Upper lobe of left lung (tissue), 6 donors: Measurements from ENCODE around the gene RAD51C. TPM values are rescaled to one million over a fixed set of nuclear protein-coding genes. Genes with fewer than 3 reads are reported as not detected.

Experiments used
- ATAC-seq, 2 donors: fragments of 200-7000 bp; cut with Tn5 transposase; one replicate each; pipeline ENCODE4 v1.9.1; 2022; ENCODE audit warnings: mild to moderate bottlenecking in 2 of 2, moderate library complexity in 2 of 2; ENCODE audit not compliant: low FRiP score in 2 of 2
- DNase-seq, 2 donors: peaks; one replicate each; pipeline ENCODE4 v3.0.0-alpha.2; 2019 to 2020
- H3K27ac ChIP-seq, 4 donors: fragments of 200-600 bp; sonication (generic); one replicate each; pipeline ENCODE4 v1.5.1; 2016 to 2019
- H3K27me3 ChIP-seq, 4 donors: fragments of 200-600 bp; sonication (generic); one replicate each; pipeline ENCODE4 v1.5.1; 2017 to 2019
- H3K36me3 ChIP-seq, 4 donors: fragments of 200-600 bp; sonication (generic); one replicate each; pipeline ENCODE4 v1.5.1; 2016 to 2019
- H3K4me1 ChIP-seq, 4 donors: fragments of 200-600 bp; sonication (generic); one replicate each; pipeline ENCODE4 v1.5.1; 2018 to 2019
- H3K4me3 ChIP-seq, 4 donors: fragments of 200-600 bp; sonication (generic); one replicate each; pipeline ENCODE4 v1.5.1; 2017 to 2019; ENCODE audit warnings: mild to moderate bottlenecking in 2 of 4, moderate library complexity in 1 of 4
- H3K9me3 ChIP-seq, 4 donors: fragments of 200-600 bp; sonication (generic); one replicate each; pipeline ENCODE4 v1.5.1; 2018 to 2019
- EP300 ChIP-seq, 4 donors: sonication (generic); formaldehyde crosslinking; IDR thresholded peaks; one replicate each; pipeline ENCODE4 v1.5.1; 2017; ENCODE audit warnings: antibody characterized with exemption in 4 of 4, control low read depth in 2 of 4
- POLR2A ChIP-seq, 4 donors: fragments of 450-650 bp; IDR thresholded peaks; one replicate each; pipeline ENCODE4 v1.5.1; 2016 to 2017; ENCODE audit warnings: antibody characterized with exemption in 4 of 4, mild to moderate bottlenecking in 2 of 4
- POLR2AphosphoS5 ChIP-seq, 2 donors: sonication (generic); formaldehyde crosslinking; IDR thresholded peaks; one replicate each; pipeline ENCODE4 v1.5.1; 2017; ENCODE audit warnings: antibody characterized with exemption in 2 of 2
- WGBS, 2 donors: methylation state at CpG; one replicate each; pipeline ENCODE4 v1.1.5; 2017 to 2018; 5-methylcytosine and 5-hydroxymethylcytosine counted together
- total RNA-seq, 6 donors: library from RNA; depleted of rRNA in 4 of 6; stranded (reverse); fragments of >200 nt in 4 of 6; gene quantifications; one replicate each; pipeline versions ENCODE4 v1.1.0 to v1.2.1, GENCODE V29; 2016 to 2021
- TF ChIP-seq, protein P1 (sequence below), 6 experiments: fragments of 450-650 bp in 4 of 6; fragments of 200-600 bp in 2 of 6; sonication (generic) in 2 of 6; IDR thresholded peaks; one replicate each; pipeline ENCODE4 v1.5.1; 2016 to 2019; ENCODE audit warnings: antibody characterized with exemption in 6 of 6
- donor health status: DM: no; HTN: no; CAD: no; lungs with moderate emphysema.
- donor health status: DM: no; HTN: yes; CAD: no; lungs with severe emphysema.

Gene RAD51C
- total RNA-seq, 6 donors from 2014 or later, result 10.9 to 21.0 (median 15.9) TPM

DNA sequence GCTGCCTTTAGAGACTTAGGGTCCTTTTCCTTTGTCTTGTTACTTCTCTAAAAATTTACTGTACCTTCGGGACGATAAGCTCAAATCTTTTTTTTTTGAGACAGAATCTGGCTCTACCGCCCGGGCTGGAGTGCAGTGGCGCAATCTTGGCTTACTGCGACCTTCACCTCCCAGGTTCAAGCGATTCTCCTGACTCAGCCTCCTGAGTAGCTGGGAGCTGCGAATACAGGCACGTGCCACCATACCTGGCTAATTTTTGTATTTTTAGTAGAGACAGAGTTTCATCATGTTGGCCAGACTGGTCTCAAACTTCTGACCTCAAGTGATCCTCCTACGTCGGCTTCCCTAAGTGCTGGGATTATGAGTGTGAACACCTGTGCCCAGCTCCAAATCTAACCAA lies 7.4 kb downstream of the RAD51C start:
- DNase-seq, result no peak
- H3K27ac ChIP-seq, result no peak overlapping the region
- no peaks in the 10 kb centered on the region for H3K4me1 ChIP-seq
- no peaks in the 10 kb centered on the region for H3K9me3 ChIP-seq
- H3K36me3 ChIP-seq, result peaks cover 0 to 46% (median 18%) of the 10 kb centered on the region in 4 donors
- H3K27me3 ChIP-seq, result no peaks in the 10 kb centered on the region
- ATAC-seq, result no peak
- TF ChIP-seq EP300 (IDR thresholded peaks at IDR 0.05), result no peak
- no peak for TF ChIP-seq POLR2AphosphoS5 (IDR thresholded peaks at IDR 0.05)
- TF ChIP-seq, protein P1, sequence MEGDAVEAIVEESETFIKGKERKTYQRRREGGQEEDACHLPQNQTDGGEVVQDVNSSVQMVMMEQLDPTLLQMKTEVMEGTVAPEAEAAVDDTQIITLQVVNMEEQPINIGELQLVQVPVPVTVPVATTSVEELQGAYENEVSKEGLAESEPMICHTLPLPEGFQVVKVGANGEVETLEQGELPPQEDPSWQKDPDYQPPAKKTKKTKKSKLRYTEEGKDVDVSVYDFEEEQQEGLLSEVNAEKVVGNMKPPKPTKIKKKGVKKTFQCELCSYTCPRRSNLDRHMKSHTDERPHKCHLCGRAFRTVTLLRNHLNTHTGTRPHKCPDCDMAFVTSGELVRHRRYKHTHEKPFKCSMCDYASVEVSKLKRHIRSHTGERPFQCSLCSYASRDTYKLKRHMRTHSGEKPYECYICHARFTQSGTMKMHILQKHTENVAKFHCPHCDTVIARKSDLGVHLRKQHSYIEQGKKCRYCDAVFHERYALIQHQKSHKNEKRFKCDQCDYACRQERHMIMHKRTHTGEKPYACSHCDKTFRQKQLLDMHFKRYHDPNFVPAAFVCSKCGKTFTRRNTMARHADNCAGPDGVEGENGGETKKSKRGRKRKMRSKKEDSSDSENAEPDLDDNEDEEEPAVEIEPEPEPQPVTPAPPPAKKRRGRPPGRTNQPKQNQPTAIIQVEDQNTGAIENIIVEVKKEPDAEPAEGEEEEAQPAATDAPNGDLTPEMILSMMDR (IDR thresholded peaks at IDR 0.05), result no peak
- TF ChIP-seq POLR2A (IDR thresholded peaks at IDR 0.05), result no peak
- no peak overlapping the region for H3K4me3 ChIP-seq
- WGBS, 2 donors, result 94 to 97% methylated on average over 11 of the region's 11 CpGs

DNA sequence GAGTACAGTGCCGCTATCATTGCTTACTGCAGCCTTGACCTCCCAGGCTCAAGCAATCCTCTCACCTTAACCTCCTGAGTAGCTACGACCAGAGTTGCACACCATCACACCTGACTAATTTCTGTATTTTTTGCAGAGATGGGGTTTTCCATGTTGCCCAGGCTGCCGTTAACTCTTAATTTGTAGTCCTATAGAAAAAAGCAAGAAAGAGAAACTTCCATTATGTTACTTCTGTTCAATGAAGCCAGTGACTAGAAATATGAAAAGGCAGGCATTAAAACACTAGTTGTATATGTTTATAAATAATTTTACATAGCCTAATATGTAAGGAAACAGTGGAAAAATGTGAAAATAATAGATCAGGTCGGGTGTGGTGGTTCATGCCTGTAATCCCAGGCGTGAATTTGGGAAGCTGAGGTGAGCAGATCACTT lies 9.7 kb downstream of the RAD51C start:
- no peak overlapping the region for H3K4me3 ChIP-seq
- H3K27ac ChIP-seq, result no peak overlapping the region
- 86 to 88% methylated on average over 5 of the region's 5 CpGs for WGBS, 2 donors
- DNase-seq (no peak), ATAC-seq (no peak)
- H3K9me3 ChIP-seq, result no peaks in the 10 kb centered on the region
- no peaks in the 10 kb centered on the region for H3K27me3 ChIP-seq
- TF ChIP-seq POLR2A (IDR thresholded peaks at IDR 0.05) (no peak), EP300 (IDR thresholded peaks at IDR 0.05) (no peak), POLR2AphosphoS5 (IDR thresholded peaks at IDR 0.05) (no peak)
- TF ChIP-seq, protein P1 (IDR thresholded peaks at IDR 0.05), result no peak
- H3K4me1 ChIP-seq, result no peaks in the 10 kb centered on the region
- peaks cover 0 to 40% (median 22%) of the 10 kb centered on the region in 4 donors for H3K36me3 ChIP-seq

DNA sequence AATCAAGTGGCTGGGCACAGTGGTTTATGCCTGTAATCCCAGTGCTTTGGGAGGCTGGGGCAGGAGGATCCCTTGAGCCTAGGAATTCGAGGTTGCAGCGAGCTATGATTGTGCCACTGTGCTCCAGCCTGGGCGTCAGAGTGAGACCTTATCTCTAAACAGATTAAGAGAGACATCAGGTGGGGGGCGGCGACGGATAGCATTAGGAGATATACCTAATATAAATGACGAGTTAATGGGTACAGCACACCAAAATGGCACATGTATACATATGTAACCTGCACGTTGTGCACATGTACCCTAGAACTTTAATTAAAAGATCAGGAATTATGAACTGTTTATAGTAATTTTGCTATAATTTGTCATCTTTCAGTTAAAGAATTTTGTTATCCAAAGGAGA lies 10.3 kb downstream of the RAD51C start:
- no peak for ATAC-seq
- H3K36me3 ChIP-seq, result peaks cover 0 to 41% (median 22%) of the 10 kb centered on the region in 4 donors

DNA sequence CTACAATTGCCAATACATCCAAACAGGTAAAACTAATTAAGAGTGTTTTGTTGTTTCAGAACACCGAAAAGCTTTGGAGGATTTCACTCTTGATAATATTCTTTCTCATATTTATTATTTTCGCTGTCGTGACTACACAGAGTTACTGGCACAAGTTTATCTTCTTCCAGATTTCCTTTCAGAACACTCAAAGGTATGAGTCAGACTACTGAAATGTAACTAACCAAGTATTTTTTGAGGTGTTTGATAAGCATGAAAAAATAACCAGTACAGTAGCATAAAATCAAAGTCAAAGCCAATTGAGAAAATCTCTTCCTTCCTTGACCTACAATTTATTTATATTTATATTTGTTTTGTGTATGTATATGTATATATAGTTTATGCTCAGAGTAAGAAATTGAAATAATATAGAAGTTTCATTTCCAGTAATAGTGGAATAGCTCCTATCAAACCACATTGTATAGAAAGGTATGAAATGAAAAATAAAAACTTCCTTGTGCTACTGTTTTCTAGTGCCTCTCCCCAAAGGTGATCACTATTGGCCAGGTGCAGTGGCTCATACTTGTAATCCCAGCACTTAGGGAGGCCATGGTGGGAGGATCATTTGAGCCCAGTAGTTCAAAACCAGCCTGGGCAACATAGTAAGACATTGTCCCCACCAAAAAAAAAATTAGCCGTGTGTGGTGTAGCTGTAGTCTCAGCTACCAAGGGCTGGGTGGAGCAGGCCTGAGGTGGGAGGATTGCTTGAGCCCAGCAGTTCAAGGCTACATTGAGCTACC lies 10.9 kb downstream of the RAD51C start:
- peaks cover 0 to 42% (median 22%) of the 10 kb centered on the region in 4 donors for H3K36me3 ChIP-seq
- TF ChIP-seq POLR2A (IDR thresholded peaks at IDR 0.05), result no peak
- TF ChIP-seq, protein P1 (IDR thresholded peaks at IDR 0.05), result no peak
- TF ChIP-seq EP300 (IDR thresholded peaks at IDR 0.05), result no peak
- no peak for TF ChIP-seq POLR2AphosphoS5 (IDR thresholded peaks at IDR 0.05)
- no peak overlapping the region for H3K27ac ChIP-seq
- WGBS, 2 donors, result 75 to 79% methylated on average over 4 of the region's 4 CpGs
- H3K4me1 ChIP-seq, result no peaks in the 10 kb centered on the region
- no peaks in the 10 kb centered on the region for H3K9me3 ChIP-seq
- ATAC-seq (no peak), DNase-seq (no peak)
- no peak overlapping the region for H3K4me3 ChIP-seq
- no peaks in the 10 kb centered on the region for H3K27me3 ChIP-seq

More for the DNA sequence above, 10.3 kb downstream of the RAD51C start:
- no peak overlapping the region for H3K27ac ChIP-seq
- TF ChIP-seq, protein P1 (IDR thresholded peaks at IDR 0.05), result no peak
- TF ChIP-seq POLR2A (IDR thresholded peaks at IDR 0.05), result no peak
- no peak for TF ChIP-seq EP300 (IDR thresholded peaks at IDR 0.05)
- no peak for TF ChIP-seq POLR2AphosphoS5 (IDR thresholded peaks at IDR 0.05)
- H3K9me3 ChIP-seq, result no peaks in the 10 kb centered on the region
- no peaks in the 10 kb centered on the region for H3K4me1 ChIP-seq
- H3K27me3 ChIP-seq, result no peaks in the 10 kb centered on the region
- DNase-seq, result no peak
- 85 to 88% methylated on average over 8 of the region's 8 CpGs for WGBS, 2 donors
- no peak overlapping the region for H3K4me3 ChIP-seq

DNA sequence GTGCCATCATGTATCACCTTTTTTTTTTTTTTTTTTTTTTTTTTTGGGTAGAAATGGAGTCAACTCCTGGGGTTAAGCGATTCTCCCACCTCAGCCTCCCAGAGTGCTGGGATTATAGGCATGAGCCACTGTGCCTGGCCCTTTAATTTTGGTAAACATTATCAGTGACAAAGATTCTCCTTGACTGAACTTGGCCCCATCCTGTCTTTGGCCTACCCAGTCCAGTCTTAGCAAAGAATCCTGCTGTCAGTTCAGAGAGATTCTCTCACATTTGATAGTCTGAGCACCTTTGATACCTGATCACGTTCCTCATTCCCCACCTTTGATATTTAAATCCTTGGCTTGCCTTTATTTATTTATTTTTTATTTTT lies 11.5 kb downstream of the RAD51C start:
- ATAC-seq, result no peak
- Histone ChIP-seq H3K27ac (no peak overlapping the region), H3K36me3 (peaks cover 0 to 42% (median 22%) of the 10 kb centered on the region in 4 donors)

More for the DNA sequence above, 11.5 kb downstream of the RAD51C start:
- Histone ChIP-seq H3K27me3 (no peaks in the 10 kb centered on the region), H3K4me1 (no peaks in the 10 kb centered on the region), H3K4me3 (no peak overlapping the region), H3K9me3 (no peaks in the 10 kb centered on the region)
- TF ChIP-seq EP300 (IDR thresholded peaks at IDR 0.05), result no peak
- TF ChIP-seq POLR2A (IDR thresholded peaks at IDR 0.05), result no peak
- TF ChIP-seq, protein P1 (IDR thresholded peaks at IDR 0.05), result no peak
- TF ChIP-seq POLR2AphosphoS5 (IDR thresholded peaks at IDR 0.05), result no peak
- WGBS, 2 donors, result 98% methylated on average over 2 of the region's 2 CpGs
- DNase-seq, result no peak
